ENCODE data around the gene NDUFV1.

Gene NDUFV1

GRCh38 chr11:67627812-67628624 lies 21.3 kb downstream of the NDUFV1 start:
- no peak overlapping the region for H3K4me2 ChIP-seq (ENCODE audit: insufficient read depth, low read length, poor library complexity, severe bottlenecking)
- peak overlapping the region; percentile 11 for H3K27ac ChIP-seq (replicated peaks; ENCODE audit: low read length)
- no peak overlapping the region for H2AFZ ChIP-seq (ENCODE audit: low read length)
- peak overlapping the region; percentile 32 for H3K18ac ChIP-seq (ENCODE audit: low read length)
- H4K91ac ChIP-seq (ENCODE audit: low read depth, low read length, poor library complexity): no peak overlapping the region
- no peak overlapping the region for H3K14ac ChIP-seq (ENCODE audit: low read length)
- H3K4ac ChIP-seq (ENCODE audit: low read length): no peak overlapping the region
- peak overlapping the region; percentile 62 for H2BK5ac ChIP-seq (ENCODE audit: low read length)
- H3K4me3 ChIP-seq (ENCODE audit: low read length in 2 of 2): no peak overlapping the region
- no CpG with 5 or more reads among the region's 15 CpGs for WGBS, 2 donors (ENCODE audit: extremely low coverage in 2 of 2, insufficient read length in 2 of 2, insufficient replicate concordance in 1 of 2)
- H2BK12ac ChIP-seq (ENCODE audit: low read length): peak overlapping the region; percentile 84
- no peak overlapping the region for H2BK15ac ChIP-seq (ENCODE audit: low read length)
- H3K36me3 ChIP-seq (replicated peaks in 1 of 2; ENCODE audit: control insufficient read depth in 2 of 2, insufficient read depth in 2 of 2, low read length in 2 of 2): peaks cover 5% of the 10 kb centered on the region in 2 donors
- H4K8ac ChIP-seq (ENCODE audit: low read depth, low read length): no peak overlapping the region
- no peaks in the 10 kb centered on the region for H3K9me3 ChIP-seq (replicated peaks in 1 of 2; ENCODE audit: control insufficient read depth in 2 of 2, insufficient read depth in 1 of 2, low read depth in 1 of 2, low read length in 2 of 2)
- no peaks in the 10 kb centered on the region for H3K79me1 ChIP-seq (ENCODE audit: low read depth, low read length)
- DNase-seq (ENCODE audit: low spot score): no peak
- peak overlapping the region; percentile 89 for H3K23ac ChIP-seq (ENCODE audit: low read depth, low read length, poor library complexity)
- no peak overlapping the region for H2BK120ac ChIP-seq (ENCODE audit: low read depth, low read length)
- peaks cover 8 to 18% of the 10 kb centered on the region in 2 donors for H3K4me1 ChIP-seq (ENCODE audit: control insufficient read depth in 2 of 2, insufficient read depth in 1 of 2, low read depth in 1 of 2, low read length in 2 of 2)
- no peak overlapping the region for H3K9ac ChIP-seq (ENCODE audit: low read depth, low read length, poor library complexity)
- no peaks in the 10 kb centered on the region for H3K27me3 ChIP-seq (ENCODE audit: control insufficient read depth in 3 of 3, insufficient read depth in 3 of 3, low read depth in 1 of 3, low read length in 3 of 3)
- H2AK5ac ChIP-seq (ENCODE audit: low read depth, low read length): peak overlapping the region; percentile 78

GRCh38 chr11:67628710-67629385 lies 22.1 kb downstream of the NDUFV1 start:
- Histone ChIP-seq H3K14ac (ENCODE audit: low read length) (no peak overlapping the region), H2AFZ (ENCODE audit: low read length) (peak overlapping the region; percentile 99), H2BK12ac (ENCODE audit: low read length) (peak overlapping the region; percentile 24), H3K18ac (ENCODE audit: low read length) (peak overlapping the region; percentile 32), H2AK5ac (ENCODE audit: low read depth, low read length) (peak overlapping the region; percentile 72), H3K9me3 (replicated peaks in 1 of 2; ENCODE audit: control insufficient read depth in 2 of 2, insufficient read depth in 1 of 2, low read depth in 1 of 2, low read length in 2 of 2) (no peaks in the 10 kb centered on the region), H2BK120ac (ENCODE audit: low read depth, low read length) (no peak overlapping the region), H4K8ac (ENCODE audit: low read depth, low read length) (no peak overlapping the region), H3K4me2 (ENCODE audit: insufficient read depth, low read length, poor library complexity, severe bottlenecking) (peak overlapping the region; percentile 91), H3K4ac (ENCODE audit: low read length) (no peak overlapping the region), H3K79me1 (ENCODE audit: low read depth, low read length) (no peaks in the 10 kb centered on the region), H2BK5ac (ENCODE audit: low read length) (peak overlapping the region; percentile 62), H3K4me3 (ENCODE audit: low read length in 2 of 2) (peak overlapping the region in 1 of 2 donors; percentile 62), H3K27me3 (ENCODE audit: control insufficient read depth in 3 of 3, insufficient read depth in 3 of 3, low read depth in 1 of 3, low read length in 3 of 3) (no peaks in the 10 kb centered on the region), H3K27ac (replicated peaks; ENCODE audit: low read length) (peak overlapping the region; percentile 11), H2BK15ac (ENCODE audit: low read length) (no peak overlapping the region), H4K91ac (ENCODE audit: low read depth, low read length, poor library complexity) (peak overlapping the region; percentile 76), H3K9ac (ENCODE audit: low read depth, low read length, poor library complexity) (no peak overlapping the region), H3K36me3 (replicated peaks in 1 of 2; ENCODE audit: control insufficient read depth in 2 of 2, insufficient read depth in 2 of 2, low read length in 2 of 2) (peaks cover 5% of the 10 kb centered on the region in 2 donors), H3K23ac (ENCODE audit: low read depth, low read length, poor library complexity) (no peak overlapping the region), H3K4me1 (ENCODE audit: control insufficient read depth in 2 of 2, insufficient read depth in 1 of 2, low read depth in 1 of 2, low read length in 2 of 2) (peaks cover 8 to 18% of the 10 kb centered on the region in 2 donors)
- no CpG with 5 or more reads among the region's 25 CpGs for WGBS, 2 donors (ENCODE audit: extremely low coverage in 2 of 2, insufficient read length in 2 of 2, insufficient replicate concordance in 1 of 2)
- DNase-seq (ENCODE audit: low spot score): no peak

GRCh38 chr11:67629386-67630227 lies 22.9 kb downstream of the NDUFV1 start, which contains the start of gene NUDT8:
TSS of gene NUDT8 (minus strand) at chr11:67629937. CDS start at chr11:67629911, 26 bp downstream.
- WGBS, 2 donors (ENCODE audit: extremely low coverage in 2 of 2, insufficient read length in 2 of 2, insufficient replicate concordance in 1 of 2): no CpG with 5 or more reads among the region's 102 CpGs
- Histone ChIP-seq H3K23ac (ENCODE audit: low read depth, low read length, poor library complexity) (peak within 1 kb of the TSS; percentile 98), H2BK12ac (ENCODE audit: low read length) (peak within 1 kb of the TSS; percentile 24), H3K27me3 (ENCODE audit: control insufficient read depth in 3 of 3, insufficient read depth in 3 of 3, low read depth in 1 of 3, low read length in 3 of 3) (no peaks in the 10 kb centered on the region), H3K27ac (replicated peaks; ENCODE audit: low read length) (peak within 1 kb of the TSS; percentile 92), H4K91ac (ENCODE audit: low read depth, low read length, poor library complexity) (peak within 1 kb of the TSS; percentile 76), H2BK15ac (ENCODE audit: low read length) (peak within 1 kb of the TSS; percentile 89), H4K8ac (ENCODE audit: low read depth, low read length) (peak within 1 kb of the TSS; percentile 43), H3K18ac (ENCODE audit: low read length) (peak within 1 kb of the TSS; percentile 99), H3K79me1 (ENCODE audit: low read depth, low read length) (no peaks in the 10 kb centered on the region), H3K9me3 (replicated peaks in 1 of 2; ENCODE audit: control insufficient read depth in 2 of 2, insufficient read depth in 1 of 2, low read depth in 1 of 2, low read length in 2 of 2) (no peaks in the 10 kb centered on the region), H3K4me3 (ENCODE audit: low read length in 2 of 2) (peak within 1 kb of the TSS; percentile 65 to 93), H2AK5ac (ENCODE audit: low read depth, low read length) (peak within 1 kb of the TSS; percentile 97), H3K4ac (ENCODE audit: low read length) (peak within 1 kb of the TSS; percentile 37), H3K9ac (ENCODE audit: low read depth, low read length, poor library complexity) (peak within 1 kb of the TSS; percentile 94), H3K14ac (ENCODE audit: low read length) (peak within 1 kb of the TSS; percentile 75), H2AFZ (ENCODE audit: low read length) (peak within 1 kb of the TSS; percentile 99), H2BK5ac (ENCODE audit: low read length) (peak within 1 kb of the TSS; percentile 98), H3K36me3 (replicated peaks in 1 of 2; ENCODE audit: control insufficient read depth in 2 of 2, insufficient read depth in 2 of 2, low read length in 2 of 2) (peaks cover 5% of the 10 kb centered on the region in 2 donors), H2BK120ac (ENCODE audit: low read depth, low read length) (no peak within 1 kb of the TSS), H3K4me2 (ENCODE audit: insufficient read depth, low read length, poor library complexity, severe bottlenecking) (peak within 1 kb of the TSS; percentile 91), H3K4me1 (ENCODE audit: control insufficient read depth in 2 of 2, insufficient read depth in 1 of 2, low read depth in 1 of 2, low read length in 2 of 2) (peaks cover 8 to 18% of the 10 kb centered on the region in 2 donors)
- DNase-seq (ENCODE audit: low spot score): peak; percentile 84
